Measurements from ENCODE around the gene MVB12B. TPM values are rescaled to one million over a fixed set of nuclear protein-coding genes. Genes with fewer than 3 reads are reported as not detected.

MVB12B gene
- total RNA-seq, 2 donors from 2014 or later: 5.9 to 8.7 TPM

- no peak for DNase-seq (ENCODE audit: low spot score)
- no peak overlapping the region for H3K27ac ChIP-seq
- H3K9me3 ChIP-seq: no peaks in the 10 kb centered on the region
- no peak overlapping the region for H3K4me3 ChIP-seq
- H3K27me3 ChIP-seq: no peaks in the 10 kb centered on the region
- H3K36me3 ChIP-seq: no peaks in the 10 kb centered on the region
- H3K4me1 ChIP-seq: peaks cover 0 to 14% of the 10 kb centered on the region in 2 donors
- no peak for TF ChIP-seq CTCF (IDR thresholded peaks at IDR 0.05)
Measured at GRCh38 chr9:126528111-126528510, 201.5 kb downstream of the MVB12B start.

- H3K36me3 ChIP-seq: no peaks in the 10 kb centered on the region
- no peaks in the 10 kb centered on the region for H3K27me3 ChIP-seq
- H3K27ac ChIP-seq: no peak overlapping the region
- TF ChIP-seq CTCF (IDR thresholded peaks at IDR 0.05): no peak
- peaks cover 0 to 14% of the 10 kb centered on the region in 2 donors for H3K4me1 ChIP-seq
- no peak for DNase-seq (ENCODE audit: low spot score)
- H3K9me3 ChIP-seq: no peaks in the 10 kb centered on the region
- no peak overlapping the region for H3K4me3 ChIP-seq
Measured at GRCh38 chr9:126528915-126529314, 202.3 kb downstream of the MVB12B start.

- Histone ChIP-seq H3K36me3 (no peaks in the 10 kb centered on the region), H3K9me3 (no peaks in the 10 kb centered on the region), H3K4me1 (peaks cover 0 to 14% of the 10 kb centered on the region in 2 donors), H3K4me3 (no peak overlapping the region), H3K27me3 (no peaks in the 10 kb centered on the region), H3K27ac (peak overlapping the region in 1 of 2 donors; percentile 40)
- no peak for DNase-seq (ENCODE audit: low spot score)
- no peak for TF ChIP-seq CTCF (IDR thresholded peaks at IDR 0.05)
Measured at GRCh38 chr9:126531035-126531571, 204.5 kb downstream of the MVB12B start.

- peaks cover 0 to 14% of the 10 kb centered on the region in 2 donors for H3K4me1 ChIP-seq
- H3K27ac ChIP-seq: peak overlapping the region in 1 of 2 donors; percentile 40
- H3K27me3 ChIP-seq: no peaks in the 10 kb centered on the region
- DNase-seq (ENCODE audit: low spot score): no peak
- H3K36me3 ChIP-seq: no peaks in the 10 kb centered on the region
- TF ChIP-seq CTCF (IDR thresholded peaks at IDR 0.05): no peak
- H3K9me3 ChIP-seq: no peaks in the 10 kb centered on the region
- H3K4me3 ChIP-seq: no peak overlapping the region
Measured at GRCh38 chr9:126531591-126531990, 205.0 kb downstream of the MVB12B start.

GRCh38 chr9:126532019-126532462 lies 205.4 kb downstream of the MVB12B start:
- H3K4me1 ChIP-seq: peaks cover 0 to 14% of the 10 kb centered on the region in 2 donors
- H3K27me3 ChIP-seq: no peaks in the 10 kb centered on the region
- no peak overlapping the region for H3K4me3 ChIP-seq
- H3K27ac ChIP-seq: peak overlapping the region; percentile 40 to 46
- no peaks in the 10 kb centered on the region for H3K36me3 ChIP-seq
- no peaks in the 10 kb centered on the region for H3K9me3 ChIP-seq
- DNase-seq (ENCODE audit: low spot score): peak; percentile 72
- TF ChIP-seq CTCF (IDR thresholded peaks at IDR 0.05): no peak

GRCh38 chr9:126532489-126532888 lies 205.9 kb downstream of the MVB12B start:
- peaks cover 0 to 14% of the 10 kb centered on the region in 2 donors for H3K4me1 ChIP-seq
- H3K36me3 ChIP-seq: no peaks in the 10 kb centered on the region
- no peak for DNase-seq (ENCODE audit: low spot score)
- TF ChIP-seq CTCF (IDR thresholded peaks at IDR 0.05): no peak
- H3K27ac ChIP-seq: peak overlapping the region; percentile 40 to 46
- no peaks in the 10 kb centered on the region for H3K27me3 ChIP-seq
- H3K9me3 ChIP-seq: no peaks in the 10 kb centered on the region
- no peak overlapping the region for H3K4me3 ChIP-seq
